Kidney tubule cell (primary cell): ENCODE data around the gene CAMK1G.

ENCODE experiments used
- DNase-seq: peaks from one replicate; pipeline ENCODE4 v3.0.0-alpha.2; 2018; ENCODE audit warnings: low spot score

Gene CAMK1G

GRCh38 chr1:209565759-209566678 lies 17.5 kb upstream of the CAMK1G start:
- peak; percentile 87 for DNase-seq

- DNase-seq, result peak; percentile 94
These were observed 15.8 kb upstream of the CAMK1G start for GRCh38 chr1:209567698-209568175.

- DNase-seq, result peak; percentile 84
These were observed 13.9 kb upstream of the CAMK1G start for GRCh38 chr1:209569455-209570207.

GRCh38 chr1:209570743-209571142 lies 12.8 kb upstream of the CAMK1G start:
- no peak for DNase-seq

GRCh38 chr1:209576392-209577197 lies 6.9 kb upstream of the CAMK1G start:
- peak; percentile 82 for DNase-seq

GRCh38 chr1:209577346-209577745 lies 6.2 kb upstream of the CAMK1G start:
- DNase-seq, result peak; percentile 68

- DNase-seq, result no peak
These were observed 2.9 kb upstream of the CAMK1G start for GRCh38 chr1:209580577-209580976.

- no peak for DNase-seq
These were observed 738 bp downstream of the CAMK1G start for GRCh38 chr1:209584231-209584672.

- no peak for DNase-seq
These were observed 1.7 kb downstream of the CAMK1G start for GRCh38 chr1:209585197-209585596.

- peak; percentile 39 for DNase-seq
These were observed 2.2 kb downstream of the CAMK1G start for GRCh38 chr1:209585672-209586071.

GRCh38 chr1:209586221-209586740 lies 2.8 kb downstream of the CAMK1G start:
- DNase-seq, result no peak

- DNase-seq, result no peak
These were observed 4.3 kb downstream of the CAMK1G start for GRCh38 chr1:209587789-209588188.

GRCh38 chr1:209589440-209589839 lies 5.9 kb downstream of the CAMK1G start:
- no peak for DNase-seq

- DNase-seq, result no peak
These were observed 6.3 kb downstream of the CAMK1G start for GRCh38 chr1:209589863-209590262.

GRCh38 chr1:209590405-209590804 lies 6.9 kb downstream of the CAMK1G start:
- peak; percentile 51 for DNase-seq

- DNase-seq, result no peak
These were observed 10.2 kb downstream of the CAMK1G start for GRCh38 chr1:209593747-209594146.

- DNase-seq, result no peak
These were observed 10.9 kb downstream of the CAMK1G start for GRCh38 chr1:209594440-209594839.

- DNase-seq, result no peak
These were observed 11.5 kb downstream of the CAMK1G start for GRCh38 chr1:209595028-209595427.

- DNase-seq, result no peak
These were observed 12.2 kb downstream of the CAMK1G start for GRCh38 chr1:209595599-209596285.

GRCh38 chr1:209597499-209597898 lies 14.0 kb downstream of the CAMK1G start:
- no peak for DNase-seq

- no peak for DNase-seq
These were observed 14.7 kb downstream of the CAMK1G start for GRCh38 chr1:209598227-209598626.
